HCT116 (cell line): ENCODE results near the gene ZNFX1. TPM values are rescaled to one million over a fixed set of nuclear protein-coding genes. Genes with fewer than 3 reads are reported as not detected.

Source experiments
- ATAC-seq: fragments of 200-7000 bp; cut with Tn5 transposase; 2 replicates; pipeline ENCODE4 v1.9.1; 2020; ENCODE audit warnings: mild to moderate bottlenecking, moderate library complexity
- BruUV-seq: library from RNA; stranded (reverse); fragments of 400-500 nt; replicated peaks from 2 replicates; lab custom pipeline; 2021; lab: Mats Ljungman, UMichigan
- CTCF ChIA-PET: fragments of 300-600 bp; sonication (Branson Sonifier 250); formaldehyde crosslinking; loops from one replicate; lab custom pipeline; 2021; ENCODE audit warnings: antibody characterized with exemption; lab: Charles Lee
- POLR2A ChIA-PET: fragments of 300-600, 350-600 bp; sonication (Branson Sonifier 250); formaldehyde crosslinking; loops from one replicate; lab custom pipeline; 2021; ENCODE audit warnings: antibody characterized with exemption; lab: Charles Lee
- RAD21 ChIA-PET, 2 experiments: fragments of 300-600 bp; sonication (Branson Sonifier 250); formaldehyde crosslinking; loops; one replicate each; lab custom pipeline; 2023; ENCODE audit warnings: low total read pairs in 2 of 2; ENCODE audit not compliant: uncharacterized antibody in 2 of 2, unreplicated experiment in 2 of 2, low non-redundant PET in 1 of 2; lab: Charles Lee
- DNase-seq: peaks from one replicate; pipeline ENCODE4 v3.0.0-alpha.2; 2010; ENCODE audit warnings: low read depth, low spot score
- H2AFZ ChIP-seq: fragments of 200-600 bp; shearing (Covaris generic), sonication (generic); 2 replicates; pipeline ENCODE4 v1.6.1; 2017; ENCODE audit warnings: low read depth, mixed run types, mixed read lengths, antibody characterized with exemption, low read length; ENCODE audit not compliant: poor library complexity, severe bottlenecking
- H3K27ac ChIP-seq: 2 replicates; pipeline ENCODE4 v1.5.1; 2012; ENCODE audit warnings: low read depth, low read length
- H3K27me3 ChIP-seq: fragments of 200-600 bp; sonication (generic); 2 replicates; pipeline ENCODE4 v1.6.1; 2016; ENCODE audit warnings: mixed run types, low read length, mixed read lengths; ENCODE audit not compliant: insufficient read depth
- H3K36me3 ChIP-seq, 2 experiments: fragments of 200-500 bp in 1 of 2; fragments of 200-600 bp in 1 of 2; sonication (Bioruptor generic) in 1 of 2; sonication (generic) in 1 of 2; 2 replicates each; pipeline versions ENCODE4 v1.5.1 to v1.6.1; 2014 to 2016; ENCODE audit warnings: low read length in 2 of 2, inconsistent platforms in 1 of 2, mixed read lengths in 1 of 2, mixed run types in 1 of 2; ENCODE audit not compliant: insufficient read depth in 2 of 2, control insufficient read depth in 1 of 2
- H3K4me1 ChIP-seq, 2 experiments: fragments of 200-600 bp in 1 of 2; sonication (generic) in 1 of 2; 2 replicates each; pipeline versions ENCODE4 v1.5.1 to v1.6.1; 2012 to 2017; ENCODE audit warnings: low read length in 2 of 2, inconsistent platforms in 1 of 2, mild to moderate bottlenecking in 1 of 2, mixed read lengths in 1 of 2, mixed run types in 1 of 2, moderate library complexity in 1 of 2; ENCODE audit not compliant: insufficient read depth in 2 of 2, control insufficient read depth in 1 of 2
- H3K4me2 ChIP-seq: fragments of 200-600 bp; sonication (generic); 2 replicates; pipeline ENCODE4 v1.6.1; 2017; ENCODE audit warnings: mixed run types, low read length, mixed read lengths
- H3K4me3 ChIP-seq, 2 experiments: fragments of 200-600 bp in 1 of 2; sonication (generic) in 1 of 2; replicated peaks in 1 of 2; 2 replicates each; pipeline ENCODE4 v1.5.1; 2011 to 2016; ENCODE audit warnings: low read length in 2 of 2, control low read depth in 1 of 2, low read depth in 1 of 2, mild to moderate bottlenecking in 1 of 2, mixed read lengths in 1 of 2, mixed run types in 1 of 2
- H3K79me2 ChIP-seq: fragments of 200-600 bp; sonication (generic); 2 replicates; pipeline ENCODE4 v1.6.1; 2017; ENCODE audit warnings: mild to moderate bottlenecking, mixed run types, low read length, moderate library complexity, mixed read lengths; ENCODE audit not compliant: insufficient read depth
- H3K9ac ChIP-seq: fragments of 200-600 bp; sonication (generic); 2 replicates; pipeline ENCODE4 v1.6.1; 2016; ENCODE audit warnings: low read length, mixed read lengths
- H3K9me2 ChIP-seq: fragments of 200-600 bp; sonication (generic), shearing (Covaris generic); 2 replicates; pipeline ENCODE4 v1.6.1; 2017; ENCODE audit warnings: mixed run types, mild to moderate bottlenecking, moderate library complexity; ENCODE audit not compliant: insufficient read depth
- H3K9me3 ChIP-seq, 2 experiments: fragments of 200-500 bp in 1 of 2; fragments of 200-600 bp in 1 of 2; sonication (Bioruptor generic) in 1 of 2; sonication (generic) in 1 of 2; 2 replicates each; pipeline ENCODE4 v1.6.1; 2014 to 2017; ENCODE audit warnings: low read length in 2 of 2, mixed read lengths in 2 of 2, inconsistent platforms in 1 of 2, low read depth in 1 of 2, mild to moderate bottlenecking in 1 of 2, mixed run types in 1 of 2, moderate library complexity in 1 of 2; ENCODE audit not compliant: control insufficient read depth in 1 of 2, insufficient read depth in 1 of 2
- H4K20me1 ChIP-seq: fragments of 200-600 bp; sonication (generic), shearing (Covaris generic); 2 replicates; pipeline ENCODE4 v1.6.1; 2017; ENCODE audit warnings: mixed run types, mild to moderate bottlenecking, moderate library complexity; ENCODE audit not compliant: insufficient read depth
- ATF3 ChIP-seq: IDR thresholded peaks from 2 replicates; pipeline ENCODE4 v1.6.1; 2012
- CBX3 ChIP-seq: IDR thresholded peaks from 2 replicates; pipeline ENCODE4 v1.6.1; 2012; ENCODE audit warnings: low read depth
- CEBPB ChIP-seq: IDR thresholded peaks from 2 replicates; pipeline ENCODE4 v1.6.1; 2012; ENCODE audit warnings: low read depth
- CTCF ChIP-seq, 3 experiments: fragments of 200-600 bp in 1 of 3; sonication (generic) in 1 of 3; IDR thresholded peaks in 2 of 3; conservative IDR thresholded peaks in 1 of 3; 2 replicates each; pipeline ENCODE4 v1.5.1; 2012 to 2017; ENCODE audit warnings: low read depth in 2 of 3, low read length in 2 of 3, antibody characterized with exemption in 1 of 3, borderline replicate concordance in 1 of 3, control low read depth in 1 of 3, mild to moderate bottlenecking in 1 of 3, mixed read lengths in 1 of 3, mixed run types in 1 of 3, moderate library complexity in 1 of 3; ENCODE audit not compliant: insufficient read depth in 1 of 3
- EGR1 ChIP-seq: IDR thresholded peaks from 2 replicates; pipeline ENCODE4 v1.6.1; 2012; ENCODE audit warnings: low read depth
- ELF1 ChIP-seq: IDR thresholded peaks from 2 replicates; pipeline ENCODE4 v1.6.1; 2012; ENCODE audit warnings: low read depth, borderline replicate concordance
- EZH2 ChIP-seq: fragments of 200-600 bp; sonication (generic); IDR thresholded peaks from 2 replicates; pipeline ENCODE4 v1.6.1; 2017; ENCODE audit warnings: antibody characterized with exemption, mixed run types
- FOSL1 ChIP-seq: IDR thresholded peaks from 2 replicates; pipeline ENCODE4 v1.6.1; 2012; ENCODE audit warnings: low read depth
- MAX ChIP-seq: IDR thresholded peaks from 2 replicates; pipeline ENCODE4 v1.6.1; 2012
- POLR2A ChIP-seq: IDR thresholded peaks from 2 replicates; pipeline ENCODE4 v1.7.0; 2011; ENCODE audit warnings: borderline replicate concordance; ENCODE audit not compliant: insufficient read depth, insufficient read length; ENCODE audit errors: extremely low read depth
- POLR2AphosphoS5 ChIP-seq: IDR thresholded peaks from 2 replicates; pipeline ENCODE4 v1.6.1; 2011; ENCODE audit warnings: mild to moderate bottlenecking, low read depth, low read length, moderate library complexity
- RAD21 ChIP-seq: IDR thresholded peaks from 2 replicates; pipeline ENCODE4 v1.6.1; 2012; ENCODE audit warnings: low read depth, mild to moderate bottlenecking
- SIN3A ChIP-seq: IDR thresholded peaks from 2 replicates; pipeline ENCODE4 v1.6.1; 2012; ENCODE audit warnings: low read depth
- SP1 ChIP-seq: IDR thresholded peaks from 2 replicates; pipeline ENCODE4 v1.6.1; 2012; ENCODE audit warnings: low read depth
- TCF7L2 ChIP-seq: IDR thresholded peaks from 2 replicates; pipeline ENCODE4 v1.7.0; 2011; ENCODE audit warnings: borderline replicate concordance, inconsistent platforms; ENCODE audit not compliant: insufficient read depth, insufficient read length; ENCODE audit errors: extremely low read depth
- ZBTB33 ChIP-seq: IDR thresholded peaks from 2 replicates; pipeline ENCODE4 v1.6.1; 2011; ENCODE audit warnings: mild to moderate bottlenecking, low read length, moderate library complexity; ENCODE audit not compliant: insufficient replicate concordance; ENCODE audit errors: extremely low read depth
- ZNF274 ChIP-seq: fragments of 200-500 bp; sonication (Bioruptor generic); IDR thresholded peaks from 2 replicates; pipeline ENCODE4 v1.6.1; 2014; ENCODE audit warnings: mild to moderate bottlenecking, low read depth, low read length, inconsistent platforms
- intact Hi-C: fragments of 100-400 bp; cut with micrococcal nuclease; formaldehyde crosslinking; loops from 2 replicates; pipeline ENCODE4 v1.10.0; 2022
- total RNA-seq: library from RNA; stranded (reverse); gene quantifications from one replicate; pipeline ENCODE4 v1.2.1, GENCODE V29; 2021; ENCODE audit not compliant: unreplicated experiment

Gene ZNFX1
- total RNA-seq, 1 experiment from 2014 or later: 24.1 TPM

- intact Hi-C loops: no loop called here
These were observed 5.2 kb downstream of the ZNFX1 start for GRCh38 chr20:49272654-49273053.

More at GRCh38 chr20:49272654-49273053, 5.2 kb downstream of the ZNFX1 start:
- ChIA-PET POLR2A (no interaction called here), RAD21 (no interaction called here), CTCF (no interaction called here)
- peaks cover 41 to 58% of the 10 kb centered on the region in 2 experiments for H3K36me3 ChIP-seq
- peaks cover 4% of the 10 kb centered on the region; the same call in 1 of the 2 replicates for H4K20me1 ChIP-seq
- no peaks in the 10 kb centered on the region for H3K27me3 ChIP-seq
- H3K79me2 ChIP-seq: peaks cover 96% of the 10 kb centered on the region
- H3K4me2 ChIP-seq: no peak overlapping the region
- TF ChIP-seq CBX3: no peak
- TF ChIP-seq EZH2: no peak
- no peak for TF ChIP-seq MAX
- TF ChIP-seq CTCF (IDR thresholded peaks at IDR 0.05 in 2 of 3, conservative IDR thresholded peaks at IDR 0.05 in 1 of 3; ENCODE audit: borderline replicate concordance in 1 of 3, insufficient read depth in 1 of 3, low read depth in 2 of 3, low read length in 2 of 3): no peak
- TF ChIP-seq EGR1: no peak
- no peak for TF ChIP-seq RAD21
- no peak for TF ChIP-seq POLR2AphosphoS5
- no peak for TF ChIP-seq ZNF274
- TF ChIP-seq ELF1: no peak
- TF ChIP-seq FOSL1: no peak
- TF ChIP-seq POLR2A: no peak
- TF ChIP-seq SIN3A: no peak
- no peak for TF ChIP-seq CEBPB
- no peak for TF ChIP-seq ATF3
- TF ChIP-seq ZBTB33: no peak
- no peak for TF ChIP-seq SP1
- TF ChIP-seq TCF7L2: no peak
- ATAC-seq (no peak), DNase-seq (no peak)
- H2AFZ ChIP-seq: no peak overlapping the region
- H3K4me3 ChIP-seq: no peak overlapping the region
- no peaks in the 10 kb centered on the region for H3K9me2 ChIP-seq
- BruUV-seq: no TSS peak
- H3K27ac ChIP-seq: no peak overlapping the region
- no peaks in the 10 kb centered on the region for H3K9me3 ChIP-seq
- H3K9ac ChIP-seq: no peak overlapping the region
- H3K4me1 ChIP-seq: peaks cover 8 to 15% of the 10 kb centered on the region in 2 experiments
